Activated naive CD4-positive, alpha-beta T cell treated with Interleukin-2 at 50 U/mL for 16 hours (primary cell): ENCODE measurements around the gene GALNT18.

Experiments used
- DNase-seq: peaks from one replicate; pipeline ENCODE4 v3.0.0-alpha.2; 2020

The GALNT18 gene

DNA sequence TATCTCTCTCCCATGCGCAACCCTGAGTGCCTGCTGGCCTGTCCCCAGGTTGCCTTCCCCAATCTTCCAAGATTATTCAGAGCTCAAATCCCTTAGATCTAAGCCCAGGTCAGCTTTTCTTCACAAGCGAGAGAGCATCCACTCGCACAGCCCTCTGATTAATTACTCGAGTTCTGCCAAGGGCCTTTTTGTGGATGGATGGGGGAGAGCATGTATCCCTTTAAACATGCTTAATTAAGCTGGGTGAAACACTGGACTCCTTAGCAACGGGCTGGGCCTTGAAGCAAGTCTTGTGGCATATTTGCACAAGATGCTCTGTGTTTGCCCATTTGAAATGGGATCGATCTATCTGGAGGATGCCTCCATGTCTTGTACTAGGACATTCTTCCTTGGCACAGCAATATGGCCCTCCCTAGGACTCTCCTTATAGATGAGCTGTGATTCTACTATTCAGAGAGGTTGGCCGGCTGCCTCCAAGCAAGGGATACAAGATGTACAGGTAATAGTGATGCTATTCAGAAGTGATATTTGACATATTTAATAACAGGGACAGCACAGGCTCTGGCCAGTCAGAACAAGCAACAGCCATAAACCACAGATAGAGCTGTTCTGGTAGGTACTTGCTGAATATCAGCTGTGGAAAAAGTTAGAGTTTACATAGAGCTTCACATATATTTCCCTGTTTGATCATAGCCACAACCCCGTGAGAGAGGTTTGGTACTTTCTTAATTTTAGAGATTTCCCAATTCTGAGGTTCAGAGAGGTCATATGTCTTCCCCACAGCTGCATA is 394.3 kb downstream of the GALNT18 start:
- DNase-seq, result no peak
